ENCODE results near the gene CYCS.

GRCh38 chr7:25124465-25125136 lies 459 bp downstream of the CYCS start:
- TF ChIP-seq YY1 (IDR thresholded peaks at IDR 0.05; ENCODE audit: insufficient read depth, insufficient read length), result no peak
- TF ChIP-seq SUZ12 (IDR thresholded peaks at IDR 0.05; ENCODE audit: extremely low read depth, insufficient read depth, insufficient read length), result no peak
- TF ChIP-seq ZNF274 (IDR thresholded peaks at IDR 0.05; ENCODE audit: low read depth, low read length), result no peak
